OCI-LY7 (cell line): ENCODE results near the gene PTH2. TPM values are rescaled to one million over a fixed set of nuclear protein-coding genes. Genes with fewer than 3 reads are reported as not detected.

Experiments used
- BruUV-seq: library from RNA; stranded (reverse); fragments of 400-500 nt; replicated peaks from 2 replicates; lab custom pipeline; 2021; lab: Mats Ljungman, UMichigan
- CTCF ChIA-PET: fragments of 300-600 bp; sonication (Branson Sonifier 250); formaldehyde crosslinking; loops from one replicate; lab custom pipeline; 2022; ENCODE audit warnings: antibody characterized with exemption; ENCODE audit not compliant: unreplicated experiment; lab: Charles Lee
- POLR2A ChIA-PET: fragments of 300-600 bp; sonication (Branson Sonifier 250); formaldehyde crosslinking; loops from one replicate; lab custom pipeline; 2022; ENCODE audit warnings: antibody characterized with exemption; lab: Charles Lee
- DNase-seq: peaks from one replicate; pipeline ENCODE4 v3.0.0-alpha.2; 2015; ENCODE audit warnings: low spot score
- H2AFZ ChIP-seq: fragments of 200-600 bp; sonication (generic), shearing (Covaris generic); 2 replicates; pipeline ENCODE4 v1.6.1; 2014; ENCODE audit warnings: mild to moderate bottlenecking, antibody characterized with exemption, low read length, moderate library complexity
- H3K27ac ChIP-seq: fragments of 200-600 bp; sonication (generic); 2 replicates; pipeline ENCODE4 v1.5.1; 2014; ENCODE audit warnings: mixed run types, low read depth, mild to moderate bottlenecking, moderate library complexity, low read length, inconsistent platforms; ENCODE audit not compliant: poor library complexity, severe bottlenecking
- H3K36me3 ChIP-seq: fragments of 200-600 bp; sonication (generic); 2 replicates; pipeline ENCODE4 v1.6.1; 2014; ENCODE audit warnings: mild to moderate bottlenecking, antibody characterized with exemption, low read length, moderate library complexity, mixed read lengths; ENCODE audit not compliant: insufficient read depth
- H3K4me1 ChIP-seq: fragments of 200-600 bp; sonication (generic); 2 replicates; pipeline ENCODE4 v1.5.1; 2014; ENCODE audit warnings: mild to moderate bottlenecking, low read length; ENCODE audit not compliant: insufficient read depth, poor library complexity, severe bottlenecking
- H3K4me2 ChIP-seq: fragments of 200-600 bp; sonication (generic); 2 replicates; pipeline ENCODE4 v1.6.1; 2014; ENCODE audit warnings: mild to moderate bottlenecking, low read length
- H3K4me3 ChIP-seq: fragments of 200-600 bp; sonication (generic); 2 replicates; pipeline ENCODE4 v1.5.1; 2014; ENCODE audit warnings: mild to moderate bottlenecking, low read depth, low read length; ENCODE audit not compliant: poor library complexity, severe bottlenecking
- H3K79me2 ChIP-seq: fragments of 200-600 bp; sonication (generic); 2 replicates; pipeline ENCODE4 v1.6.1; 2016; ENCODE audit warnings: low read depth, mild to moderate bottlenecking, low read length, moderate library complexity, mixed read lengths; ENCODE audit not compliant: insufficient read depth
- H3K9me2 ChIP-seq: fragments of 200-600 bp; sonication (generic); 2 replicates; pipeline ENCODE4 v1.6.1; 2016; ENCODE audit warnings: mild to moderate bottlenecking, low read length, mixed read lengths; ENCODE audit not compliant: insufficient read depth
- H3K9me3 ChIP-seq: fragments of 200-600 bp; sonication (generic); 2 replicates; pipeline ENCODE4 v1.6.1; 2014; ENCODE audit warnings: mild to moderate bottlenecking, mixed run types, low read length, mixed read lengths
- H4K20me1 ChIP-seq: fragments of 200-600 bp; sonication (generic); 2 replicates; pipeline ENCODE4 v1.6.1; 2014; ENCODE audit warnings: mild to moderate bottlenecking, antibody characterized with exemption, low read length, moderate library complexity, mixed read lengths; ENCODE audit not compliant: insufficient read depth
- EZH2phosphoT487 ChIP-seq: fragments of 200-600 bp; sonication (generic); IDR thresholded peaks from 2 replicates; pipeline ENCODE4 v1.6.1; 2018; ENCODE audit warnings: low read depth, borderline replicate concordance, mild to moderate bottlenecking, mixed run types, antibody characterized with exemption, low read length, moderate library complexity, mixed read lengths
- intact Hi-C: fragments of 100-400 bp; cut with micrococcal nuclease; formaldehyde crosslinking; loops from one replicate; pipeline ENCODE4 v1.10.0; 2022; ENCODE audit not compliant: unreplicated experiment
- total RNA-seq, 2 experiments: library from RNA; depleted of rRNA in 1 of 2; stranded (reverse); fragments of >200 nt in 1 of 2; shearing (Covaris generic) in 1 of 2; gene quantifications; 2 replicates each; pipeline ENCODE4 v1.2.3, GENCODE V29; 2014 to 2022
- TF ChIP-seq, protein P1 (sequence below): fragments of 200-600 bp; sonication (generic); conservative IDR thresholded peaks from 2 replicates; pipeline ENCODE4 v1.5.1; 2014; ENCODE audit warnings: mild to moderate bottlenecking, antibody characterized with exemption, low read length, moderate library complexity, mixed read lengths

Gene PTH2
- total RNA-seq, 2 experiments from 2014 or later: 0.66 to 1.7 TPM

DNA sequence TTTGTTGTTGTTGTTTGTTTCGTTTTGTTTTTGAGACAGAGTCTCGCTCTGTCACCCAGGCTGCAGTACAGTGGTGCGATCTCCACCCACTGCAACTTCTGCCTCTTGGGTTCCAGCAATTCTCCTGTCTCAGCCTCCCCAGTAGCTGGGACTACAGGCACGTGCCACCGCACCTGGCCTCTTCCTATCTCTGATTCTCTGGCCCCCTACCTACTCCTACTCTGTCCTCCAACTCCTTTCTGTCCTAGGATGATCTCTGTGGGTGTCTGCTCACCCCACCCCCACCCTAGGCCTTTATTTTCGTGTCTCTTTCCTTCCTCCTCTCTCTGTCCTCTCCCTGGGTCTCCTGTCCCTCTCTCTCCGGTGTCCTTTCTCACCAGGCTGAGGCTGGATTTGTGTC lies 27.2 kb upstream of the PTH2 start:
- H3K79me2 ChIP-seq: peaks cover 36% of the 10 kb centered on the region
- peaks cover 31% of the 10 kb centered on the region for H3K4me1 ChIP-seq
- intact Hi-C loops: loop anchor here (5.0 kb wide), 1 partner anchor 37 kb away; the partner anchor contains the start of gene RPL13A
- peaks cover 43% of the 10 kb centered on the region for H3K36me3 ChIP-seq
- H3K4me3 ChIP-seq: peak overlapping the region; percentile 93
- ChIA-PET POLR2A (no interaction called here), CTCF (no interaction called here)
- TF ChIP-seq, protein P1, sequence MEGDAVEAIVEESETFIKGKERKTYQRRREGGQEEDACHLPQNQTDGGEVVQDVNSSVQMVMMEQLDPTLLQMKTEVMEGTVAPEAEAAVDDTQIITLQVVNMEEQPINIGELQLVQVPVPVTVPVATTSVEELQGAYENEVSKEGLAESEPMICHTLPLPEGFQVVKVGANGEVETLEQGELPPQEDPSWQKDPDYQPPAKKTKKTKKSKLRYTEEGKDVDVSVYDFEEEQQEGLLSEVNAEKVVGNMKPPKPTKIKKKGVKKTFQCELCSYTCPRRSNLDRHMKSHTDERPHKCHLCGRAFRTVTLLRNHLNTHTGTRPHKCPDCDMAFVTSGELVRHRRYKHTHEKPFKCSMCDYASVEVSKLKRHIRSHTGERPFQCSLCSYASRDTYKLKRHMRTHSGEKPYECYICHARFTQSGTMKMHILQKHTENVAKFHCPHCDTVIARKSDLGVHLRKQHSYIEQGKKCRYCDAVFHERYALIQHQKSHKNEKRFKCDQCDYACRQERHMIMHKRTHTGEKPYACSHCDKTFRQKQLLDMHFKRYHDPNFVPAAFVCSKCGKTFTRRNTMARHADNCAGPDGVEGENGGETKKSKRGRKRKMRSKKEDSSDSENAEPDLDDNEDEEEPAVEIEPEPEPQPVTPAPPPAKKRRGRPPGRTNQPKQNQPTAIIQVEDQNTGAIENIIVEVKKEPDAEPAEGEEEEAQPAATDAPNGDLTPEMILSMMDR: no peak
- no peak for TF ChIP-seq EZH2phosphoT487
- no peaks in the 10 kb centered on the region for H3K9me3 ChIP-seq
- BruUV-seq: no TSS peak
- no peak overlapping the region for H2AFZ ChIP-seq
- H4K20me1 ChIP-seq: no peaks in the 10 kb centered on the region
- H3K4me2 ChIP-seq: peak overlapping the region; percentile 88
- no peak overlapping the region for H3K27ac ChIP-seq
- no peaks in the 10 kb centered on the region for H3K9me2 ChIP-seq
- no peak for DNase-seq

DNA sequence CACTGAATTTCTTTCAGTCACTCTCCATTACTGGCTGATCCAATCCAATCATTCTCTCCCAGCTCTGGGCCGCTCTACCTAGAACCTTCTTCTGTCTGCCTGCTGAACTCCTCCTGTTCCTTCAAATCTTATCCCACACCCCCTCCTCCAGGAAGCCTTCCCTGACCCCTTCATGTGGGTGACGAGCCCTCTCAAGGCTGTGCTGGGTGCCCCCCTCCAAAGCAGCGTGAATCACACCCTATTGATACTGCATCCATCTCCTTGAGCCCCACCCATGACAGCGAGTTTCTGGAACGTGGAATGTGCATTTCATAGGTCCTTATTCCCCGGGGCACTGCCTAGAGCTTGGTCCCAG lies 25.2 kb upstream of the PTH2 start:
- H3K27ac ChIP-seq: no peak overlapping the region
- H3K79me2 ChIP-seq: peaks cover 22% of the 10 kb centered on the region
- H3K4me3 ChIP-seq: no peak overlapping the region
- BruUV-seq: no TSS peak
- ChIA-PET CTCF (no interaction called here), POLR2A (no interaction called here)
- H3K9me2 ChIP-seq: no peaks in the 10 kb centered on the region
- no peak overlapping the region for H2AFZ ChIP-seq
- H3K36me3 ChIP-seq: peaks cover 43% of the 10 kb centered on the region
- TF ChIP-seq, protein P1: no peak
- TF ChIP-seq EZH2phosphoT487: no peak
- peaks cover 24% of the 10 kb centered on the region for H3K4me1 ChIP-seq
- DNase-seq: no peak
- intact Hi-C loops: loop anchor here (10.0 kb wide), 1 partner anchor 114 kb away; the partner anchor contains the start of gene CD37
- H3K4me2 ChIP-seq: no peak overlapping the region
- no peaks in the 10 kb centered on the region for H3K9me3 ChIP-seq
- no peaks in the 10 kb centered on the region for H4K20me1 ChIP-seq

DNA sequence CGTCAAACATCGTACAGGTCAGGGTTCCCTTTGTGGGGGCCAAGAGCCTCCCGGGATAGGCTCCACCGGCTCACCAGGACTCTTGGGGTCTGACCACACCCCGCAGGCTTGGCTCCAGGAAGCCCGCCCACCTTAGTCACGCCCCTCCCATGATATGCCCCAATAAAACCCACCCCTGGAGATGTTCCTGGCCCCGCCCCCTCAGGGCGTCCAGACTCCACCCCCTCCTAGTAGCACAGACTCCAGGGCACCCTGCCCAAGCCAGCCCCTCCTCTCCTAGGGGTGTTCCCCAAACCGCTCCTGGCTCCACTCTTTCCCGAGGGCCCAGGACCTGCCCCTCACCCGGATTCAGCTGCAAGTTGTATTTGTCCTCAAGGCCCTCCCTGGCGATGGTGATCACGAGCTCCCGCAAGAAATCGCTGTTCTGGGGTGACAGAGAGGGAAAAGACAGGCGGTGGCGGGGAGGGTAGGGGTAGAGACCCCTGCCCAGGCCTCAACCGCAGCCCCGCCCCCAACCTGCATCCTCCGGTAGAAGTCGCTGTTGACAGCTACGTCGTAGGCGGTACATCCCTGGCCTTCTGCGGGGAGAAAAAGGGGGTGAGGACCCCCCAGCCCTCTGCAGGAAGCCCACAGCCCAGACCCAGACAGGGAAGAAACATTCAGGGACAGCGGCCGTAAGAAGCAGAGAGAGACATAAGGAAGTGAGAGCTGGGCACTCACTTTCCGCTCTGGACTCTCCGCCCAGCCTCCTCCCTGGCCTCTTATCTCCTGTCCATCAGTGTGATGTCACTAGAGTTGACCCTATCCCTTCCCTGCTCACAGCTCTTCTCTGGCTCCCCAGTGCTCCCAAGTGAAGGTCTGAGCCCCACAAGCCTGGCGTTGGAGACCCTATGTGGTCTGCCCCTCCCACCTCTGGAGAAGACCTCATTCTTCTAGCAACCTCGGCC lies 24.5 kb upstream of the PTH2 start:
- peaks cover 22% of the 10 kb centered on the region for H3K79me2 ChIP-seq
- no peaks in the 10 kb centered on the region for H4K20me1 ChIP-seq
- peaks cover 43% of the 10 kb centered on the region for H3K36me3 ChIP-seq
- no peaks in the 10 kb centered on the region for H3K9me2 ChIP-seq
- TF ChIP-seq, protein P1: no peak
- TF ChIP-seq EZH2phosphoT487: no peak
- no peak overlapping the region for H3K4me3 ChIP-seq
- no TSS peak for BruUV-seq
- intact Hi-C loops: loop anchor here (10.0 kb wide), 1 partner anchor 113 kb away; the partner anchor contains the start of gene CD37
- H3K27ac ChIP-seq: no peak overlapping the region
- no peak overlapping the region for H2AFZ ChIP-seq
- no peak overlapping the region for H3K4me2 ChIP-seq
- ChIA-PET POLR2A (no interaction called here), CTCF (no interaction called here)
- DNase-seq: peak; percentile 80
- H3K4me1 ChIP-seq: peaks cover 24% of the 10 kb centered on the region
- H3K9me3 ChIP-seq: no peaks in the 10 kb centered on the region
